HG02642 (cell line): ENCODE data around the gene U2AF1.
"Not testable (repeated sequence)": the region's sequence is repeated elsewhere in the genome, so short reads cannot be mapped to it uniquely, and the experiment has no call there.

Experiments used
- ATAC-seq: cut with Tn5 transposase; IDR thresholded peaks from one replicate; pipeline ENCODE4 v1.9.1; 2021; ENCODE audit warnings: mild to moderate bottlenecking; ENCODE audit not compliant: unreplicated experiment, poor library complexity

Gene U2AF1

GRCh38 chr21:43082587-43083300 lies 24.6 kb downstream of the U2AF1 start:
- ATAC-seq: not testable (repeated sequence)

- ATAC-seq: not testable (repeated sequence)
Measured at GRCh38 chr21:43076643-43077042, 30.7 kb downstream of the U2AF1 start.

DNA sequence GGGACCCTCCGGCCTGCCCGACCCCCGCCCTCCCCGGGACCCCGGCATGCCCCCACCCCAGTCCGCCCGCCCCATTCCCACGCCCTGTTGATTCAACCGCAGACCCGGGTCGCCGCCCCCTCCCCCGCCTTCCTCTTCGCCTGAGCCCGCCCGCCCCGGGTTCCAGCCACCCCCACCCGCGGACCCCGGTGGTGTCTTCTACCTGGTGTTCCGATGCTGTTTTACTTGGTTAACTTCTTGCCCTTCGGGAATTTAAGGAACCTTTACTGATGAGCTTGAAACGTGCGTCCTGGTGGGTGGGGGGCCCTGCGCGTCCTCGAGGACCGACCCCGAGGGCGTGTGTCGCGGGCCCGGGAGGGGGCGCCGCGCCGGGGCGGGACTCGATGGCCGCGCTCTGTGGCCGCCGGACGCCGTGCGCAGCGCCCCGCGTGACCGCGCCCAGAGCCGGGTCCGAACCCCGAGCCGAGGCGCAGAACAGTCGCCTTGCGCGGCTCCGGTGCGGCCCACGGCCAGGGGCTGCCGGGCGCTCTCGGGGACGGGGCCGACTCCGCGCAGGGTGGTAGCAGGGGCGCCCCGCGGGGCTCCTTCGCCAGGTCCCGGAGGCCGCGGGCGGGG lies 31.2 kb downstream of the U2AF1 start:
- ATAC-seq: not testable (repeated sequence)

DNA sequence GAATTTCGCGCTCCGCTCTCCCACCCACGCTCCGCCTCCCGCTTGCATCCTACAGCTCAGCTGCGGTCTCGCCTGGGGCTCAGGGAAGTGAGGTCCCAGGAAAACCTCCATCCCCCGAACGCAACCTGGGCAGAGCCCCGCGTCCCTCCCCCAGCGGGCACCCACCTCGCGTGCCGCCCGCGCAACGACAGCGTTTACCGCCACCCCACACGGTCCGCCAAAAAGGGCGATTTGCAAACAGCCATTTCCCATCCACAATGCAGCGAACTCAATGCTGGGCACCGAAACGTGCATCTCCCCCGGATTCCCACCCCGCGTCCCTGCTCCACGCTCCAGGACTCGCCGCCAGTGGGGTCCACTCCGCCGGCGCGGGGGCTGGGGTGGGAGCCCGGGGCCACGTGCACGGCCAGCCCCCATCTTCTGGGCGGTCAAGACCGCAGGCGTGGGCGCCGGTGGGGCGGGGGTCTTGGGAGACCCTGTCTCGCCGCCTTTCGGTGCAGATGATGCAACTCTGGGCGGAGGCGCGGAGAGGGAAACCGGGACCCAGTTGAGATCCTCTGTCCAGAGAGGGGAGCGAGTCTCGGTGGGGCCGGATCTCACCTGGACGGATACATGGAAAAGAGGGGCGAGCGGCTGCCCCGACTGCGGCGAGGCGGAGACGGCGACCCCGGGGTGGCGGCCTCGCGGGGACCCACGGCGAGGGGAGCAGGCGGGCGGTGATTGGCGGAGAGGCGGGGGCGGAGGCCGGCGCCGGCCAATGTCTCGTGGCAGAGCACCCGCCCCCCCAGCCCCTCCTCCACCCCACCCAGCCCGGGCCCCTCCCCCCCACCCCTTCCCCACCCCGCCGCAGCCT lies 32.0 kb downstream of the U2AF1 start, which contains the start of gene CBS:
TSS of gene CBS (minus strand) at position 666 of the 853 bp plus-strand sequence. CDS start 3,642 bp downstream, outside the sequence.
- ATAC-seq: not testable (repeated sequence)

GRCh38 chr21:43074401-43075169 lies 32.8 kb downstream of the U2AF1 start:
- ATAC-seq: not testable (repeated sequence)

DNA sequence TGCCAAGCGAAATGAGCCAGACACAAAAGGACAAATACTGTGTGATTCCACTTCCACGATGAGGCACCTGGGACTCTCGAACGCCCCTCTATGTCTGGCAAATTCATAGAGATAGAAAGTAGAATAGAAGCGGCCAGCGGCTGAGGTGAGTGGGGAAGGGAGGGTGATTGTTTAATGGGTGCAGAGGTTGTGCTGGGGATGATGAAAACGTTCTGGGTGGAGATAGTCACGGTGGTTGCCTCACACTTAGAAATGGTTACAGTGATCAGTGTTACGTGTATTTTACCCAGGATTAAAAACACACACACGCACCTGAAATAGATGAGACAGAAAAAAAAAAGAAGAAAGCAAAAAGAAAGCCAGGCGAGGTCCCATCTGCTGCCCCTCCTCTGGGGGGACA lies 34.6 kb downstream of the U2AF1 start:
- ATAC-seq: not testable (repeated sequence)

GRCh38 chr21:43069682-43070081 lies 37.7 kb downstream of the U2AF1 start:
- ATAC-seq: not testable (repeated sequence)

- ATAC-seq: not testable (repeated sequence)
Measured at GRCh38 chr21:43068065-43068464, 39.3 kb downstream of the U2AF1 start.

DNA sequence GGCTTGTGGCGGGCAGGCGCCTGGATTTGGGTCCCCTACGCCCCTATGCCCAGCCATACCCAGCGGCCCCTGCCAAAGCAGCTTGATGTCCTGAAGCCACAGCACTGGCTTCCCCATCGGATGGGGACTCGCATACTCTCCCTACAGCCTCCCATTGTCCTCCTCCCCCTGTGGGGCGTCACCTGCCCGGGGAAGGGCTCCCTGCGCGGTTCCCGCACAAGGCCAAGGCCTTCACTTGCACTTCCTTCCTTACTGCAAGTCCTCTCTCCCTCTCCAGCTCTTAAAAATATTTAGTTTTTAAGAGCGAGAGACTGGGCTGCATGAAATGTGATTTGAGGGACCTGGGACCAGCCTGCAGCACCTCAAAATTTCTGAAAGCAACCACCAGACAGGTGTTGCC lies 40.7 kb downstream of the U2AF1 start:
- not testable (repeated sequence) for ATAC-seq

- ATAC-seq: not testable (repeated sequence)
Measured at GRCh38 chr21:43065991-43066390, 41.4 kb downstream of the U2AF1 start.

- ATAC-seq: not testable (repeated sequence)
Measured at GRCh38 chr21:43064265-43064917, 43.0 kb downstream of the U2AF1 start.

DNA sequence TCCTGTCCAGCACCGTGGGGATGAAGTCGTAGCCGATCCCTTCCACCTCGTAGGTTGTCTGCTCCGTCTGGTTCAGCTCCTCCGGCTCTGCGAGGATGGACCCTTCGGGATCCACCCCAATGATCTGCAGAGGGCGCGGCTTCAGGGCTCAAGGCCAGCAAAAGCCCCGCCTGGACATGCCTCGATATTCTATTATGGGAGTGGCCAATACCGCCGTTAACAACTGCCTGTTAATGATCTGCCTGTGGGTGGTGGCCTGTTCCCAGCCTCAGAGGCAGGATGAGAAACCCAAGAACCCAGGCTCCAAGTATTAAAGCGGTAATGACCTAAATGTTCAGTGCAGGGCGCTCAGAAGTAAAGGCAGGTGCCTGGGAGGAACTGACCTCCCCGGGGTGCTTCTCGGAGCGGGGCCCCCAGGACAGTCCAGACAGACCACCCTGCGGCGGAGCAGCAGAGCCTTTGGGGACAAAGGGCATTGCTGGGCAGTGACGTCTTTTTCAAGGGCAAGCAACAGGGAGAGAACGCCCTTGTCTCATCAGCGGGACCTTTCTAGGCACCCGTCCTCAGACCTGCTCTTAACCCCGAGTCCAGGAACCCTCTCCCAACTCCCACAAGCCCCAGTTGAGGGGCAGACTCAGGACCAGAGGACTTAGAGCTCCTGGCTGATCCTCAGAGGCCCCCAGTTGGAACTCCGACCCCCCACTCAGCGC lies 44.3 kb downstream of the U2AF1 start:
- ATAC-seq: not testable (repeated sequence)

- not testable (repeated sequence) for ATAC-seq
Measured at GRCh38 chr21:43053112-43053511, 54.3 kb downstream of the U2AF1 start.

- not testable (repeated sequence) for ATAC-seq
Measured at GRCh38 chr21:43045876-43046821, 61.2 kb downstream of the U2AF1 start.

DNA sequence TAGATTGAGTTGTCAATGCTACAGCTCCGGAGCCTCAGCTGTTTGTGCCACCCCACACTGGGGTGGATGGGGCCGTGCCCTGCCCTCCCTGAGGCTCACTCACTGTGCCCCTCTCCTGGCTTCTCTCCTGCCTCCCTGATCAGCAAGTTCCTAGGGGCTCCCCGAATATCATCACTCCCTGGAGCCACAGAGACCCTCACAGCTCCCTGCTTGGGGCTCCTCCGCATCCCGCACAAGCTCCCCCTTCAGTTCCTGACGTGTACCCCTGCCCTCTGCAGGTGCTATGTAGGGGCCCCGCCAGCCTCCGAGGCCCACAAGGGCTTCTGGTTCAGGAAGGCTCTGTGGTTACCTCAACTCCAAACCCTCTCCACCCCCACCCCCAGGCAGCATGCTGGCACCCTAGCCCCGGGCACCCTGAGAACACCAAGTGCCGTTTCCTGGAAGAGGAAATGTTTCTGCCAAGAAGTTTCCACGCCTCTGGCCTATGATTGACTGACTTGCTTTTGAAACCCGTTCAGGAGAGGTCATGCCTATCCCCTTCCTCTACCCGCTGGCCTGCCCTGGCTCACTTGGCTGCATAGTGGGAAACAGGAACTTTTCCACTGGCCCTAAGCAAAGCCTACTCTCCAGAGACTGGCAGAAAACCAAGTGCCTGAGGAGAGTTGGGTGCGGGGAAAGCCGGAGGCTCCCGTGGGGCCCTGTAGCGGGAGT lies 62.0 kb downstream of the U2AF1 start:
- ATAC-seq: not testable (repeated sequence)

DNA sequence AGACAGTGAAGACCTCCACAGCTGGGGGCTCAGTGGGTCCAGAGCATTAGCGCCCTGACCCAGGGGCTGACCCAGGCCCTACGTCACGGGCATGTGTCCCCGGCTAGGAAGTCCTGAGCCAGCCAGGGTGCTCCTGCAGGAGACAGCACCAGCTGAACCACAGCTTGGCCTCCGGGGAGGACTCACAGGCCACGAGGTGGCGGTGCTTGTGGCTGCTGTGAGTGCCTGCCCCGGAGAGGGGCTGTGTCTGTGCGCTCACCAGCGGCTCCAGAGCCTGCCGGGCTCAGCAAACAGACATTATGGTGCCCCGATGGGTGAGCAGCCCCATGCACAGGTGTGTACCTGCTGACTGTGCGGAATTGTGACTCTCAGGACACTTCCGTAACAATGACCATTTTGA lies 62.8 kb downstream of the U2AF1 start:
- ATAC-seq: not testable (repeated sequence)

DNA sequence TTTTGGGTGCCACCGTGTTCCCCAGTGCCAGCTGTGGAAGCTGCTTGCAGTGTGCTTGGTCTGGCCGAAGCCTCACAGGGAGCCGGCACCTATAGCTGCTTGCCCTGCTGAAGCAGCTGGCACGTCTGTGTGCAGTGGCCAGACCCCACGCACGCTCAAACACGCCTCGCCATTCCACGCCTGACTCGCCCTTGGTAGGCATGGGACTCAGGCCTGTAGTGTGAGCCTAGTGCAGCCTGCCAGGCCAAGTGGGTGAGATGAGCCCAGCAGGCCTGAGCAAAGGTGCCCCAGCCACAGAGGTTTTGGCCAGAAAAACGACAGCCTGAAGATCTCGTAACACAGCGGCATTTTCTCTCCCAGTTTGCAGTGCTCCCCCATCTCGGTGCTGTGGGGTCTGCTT lies 64.1 kb downstream of the U2AF1 start:
- ATAC-seq: not testable (repeated sequence)
